ENCODE measurements around the gene ADAMTS2. TPM values are rescaled to one million over a fixed set of nuclear protein-coding genes. Genes with fewer than 3 reads are reported as not detected.

ADAMTS2 gene
- total and polyA plus RNA-seq, 2 of the 4 experiments (the other 2 are of a cell fraction), result 19.0 to 58.8 TPM

DNA sequence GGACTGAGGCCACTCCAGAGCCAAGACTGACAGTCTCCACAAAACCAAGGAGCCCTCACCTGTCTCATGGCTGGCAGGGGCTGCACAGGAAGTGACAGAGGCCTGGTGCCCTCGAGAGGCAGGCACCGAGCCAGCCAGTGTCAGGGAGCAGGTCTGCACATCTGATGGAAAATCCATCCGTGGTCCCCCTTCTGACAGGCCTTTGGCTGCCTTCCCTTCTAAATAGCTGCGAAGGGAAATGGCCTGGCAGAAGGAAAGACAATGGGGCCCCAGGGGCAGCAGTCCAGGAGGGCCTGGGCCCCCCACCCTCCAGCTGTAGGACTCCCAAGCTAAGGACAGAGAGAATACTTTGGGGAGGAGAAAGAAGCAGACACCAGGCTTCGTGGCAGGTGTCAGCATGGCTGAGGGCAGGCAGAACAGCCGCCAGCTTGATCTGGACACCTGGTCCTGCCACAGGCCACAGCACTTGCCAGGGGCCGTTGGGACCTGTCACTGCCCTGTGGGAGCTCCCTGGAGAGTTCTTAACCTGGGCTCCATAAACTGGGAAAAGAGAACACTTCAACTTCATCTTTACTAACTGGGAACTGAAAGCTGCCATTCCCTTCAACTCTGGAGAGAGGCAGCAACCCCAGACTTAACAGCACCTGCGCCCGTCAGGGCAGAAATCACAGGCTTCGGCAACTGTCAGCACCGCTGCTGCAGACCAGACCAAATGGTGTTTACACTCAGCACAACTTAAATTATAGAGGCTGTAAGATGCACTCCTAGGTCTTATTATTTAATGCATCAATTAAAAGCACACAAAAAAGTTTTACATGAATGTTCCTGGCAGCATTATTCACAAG, 22.0 kb downstream of the ADAMTS2 start:
- Histone ChIP-seq H3K4me3 (ENCODE audit: insufficient read depth, low read depth, low read length) (no peak overlapping the region), H4K20me1 (ENCODE audit: insufficient read depth, low read length) (peaks cover 38% of the 10 kb centered on the region), H4K5ac (ENCODE audit: low read depth, low read length) (no peak overlapping the region), H2AK5ac (ENCODE audit: low read depth, low read length) (peak overlapping the region; percentile 30), H3K36me3 (ENCODE audit: control insufficient read depth, insufficient read depth, low read length) (no peaks in the 10 kb centered on the region), H3K27ac (ENCODE audit: insufficient read depth, low read length) (no peak overlapping the region), H2AFZ (replicated peaks; ENCODE audit: low read length, poor library complexity) (peak overlapping the region; percentile 65), H3K9ac (ENCODE audit: low read depth, low read length) (no peak overlapping the region), H3K9me3 (ENCODE audit: control insufficient read depth, insufficient read depth, low read length) (no peaks in the 10 kb centered on the region), H2BK15ac (ENCODE audit: low read depth, low read length) (no peak overlapping the region), H3K79me1 (ENCODE audit: low read depth in 1 of 2, low read length in 2 of 2) (peaks cover 28 to 86% of the 10 kb centered on the region in 2 experiments), H3K4ac (ENCODE audit: low read depth, low read length) (no peak overlapping the region), H3K14ac (replicated peaks; ENCODE audit: low read depth, low read length) (0 out of 2 replicates have a peak overlapping the region, but pooled peaks have one; percentile 11), H3K4me1 (ENCODE audit: control insufficient read depth, insufficient read depth, low read length) (peaks cover 17% of the 10 kb centered on the region), H4K91ac (ENCODE audit: insufficient read depth, low read depth, low read length) (no peak overlapping the region), H2BK20ac (ENCODE audit: low read depth, low read length) (no peak overlapping the region), H3K18ac (ENCODE audit: low read depth, low read length) (no peak overlapping the region), H3K56ac (ENCODE audit: extremely low read depth, insufficient read depth, low read length) (no peak overlapping the region), H3K27me3 (ENCODE audit: control insufficient read depth, insufficient read depth, low read length) (no peaks in the 10 kb centered on the region), H3K23ac (ENCODE audit: low read depth, low read length) (0 out of 2 replicates have a peak overlapping the region, but pooled peaks have one; percentile 5), H2BK120ac (ENCODE audit: low read depth, low read length) (no peak overlapping the region), H3K4me2 (ENCODE audit: low read depth, low read length) (no peak overlapping the region), H4K8ac (ENCODE audit: low read depth in 2 of 2, low read length in 2 of 2) (no peak overlapping the region), H2AK9ac (replicated peaks; ENCODE audit: low read depth, low read length, poor library complexity) (peak overlapping the region; percentile 50), H3K9me1 (ENCODE audit: insufficient read depth, low read length) (peaks cover 32% of the 10 kb centered on the region), H2BK5ac (ENCODE audit: low read depth, low read length, poor library complexity, severe bottlenecking) (no peak overlapping the region)
- in situ Hi-C loops (cut with MboI; ENCODE audit: low sequenced_read_pairs) (no loop called here), dilution Hi-C loops (cut with HindIII; ENCODE audit: low sequenced_read_pairs, unreplicated experiment) (no loop called here), intact Hi-C loops (cut with micrococcal nuclease) (no loop called here)
- WGBS, 2 experiments (ENCODE audit: extremely low coverage in 2 of 2, insufficient read length in 1 of 2), result 68% methylated on average over 4 of the region's 11 CpGs; no CpG with 5 or more reads in 1 of the 2 experiments
- ChIA-PET CTCF (interaction anchor here (0.6 kb wide), 1 partner anchor 62 kb away, joined by 3 read pairs; no protein-coding TSS in a partner anchor), POLR2A (ENCODE audit: unreplicated experiment) (no interaction called here)
- no peak for TF ChIP-seq NFE2L2 (IDR thresholded peaks at IDR 0.05; ENCODE audit: low read depth, low read length)
- no TSS peak for BruUV-seq (replicated peaks)
- DNase-seq (no peak), ATAC-seq (ENCODE audit: low read depth) (no peak)
